Stimulated activated CD4-positive, alpha-beta T cell treated with anti-CD3 and anti-CD28 coated beads, TNF-alpha, amount 100 ng/mL, for 48 hours (primary cell): ENCODE results near the gene RPS3.
"Not testable (repeated sequence)": the region's sequence is repeated elsewhere in the genome, so short reads cannot be mapped to it uniquely, and the experiment has no call there.

ENCODE experiments used
- DNase-seq, 3 donors: peaks; one replicate each; pipeline ENCODE4 v3.0.0-alpha.2; 2020; ENCODE audit warnings: low read depth in 3 of 3

Gene RPS3

DNA sequence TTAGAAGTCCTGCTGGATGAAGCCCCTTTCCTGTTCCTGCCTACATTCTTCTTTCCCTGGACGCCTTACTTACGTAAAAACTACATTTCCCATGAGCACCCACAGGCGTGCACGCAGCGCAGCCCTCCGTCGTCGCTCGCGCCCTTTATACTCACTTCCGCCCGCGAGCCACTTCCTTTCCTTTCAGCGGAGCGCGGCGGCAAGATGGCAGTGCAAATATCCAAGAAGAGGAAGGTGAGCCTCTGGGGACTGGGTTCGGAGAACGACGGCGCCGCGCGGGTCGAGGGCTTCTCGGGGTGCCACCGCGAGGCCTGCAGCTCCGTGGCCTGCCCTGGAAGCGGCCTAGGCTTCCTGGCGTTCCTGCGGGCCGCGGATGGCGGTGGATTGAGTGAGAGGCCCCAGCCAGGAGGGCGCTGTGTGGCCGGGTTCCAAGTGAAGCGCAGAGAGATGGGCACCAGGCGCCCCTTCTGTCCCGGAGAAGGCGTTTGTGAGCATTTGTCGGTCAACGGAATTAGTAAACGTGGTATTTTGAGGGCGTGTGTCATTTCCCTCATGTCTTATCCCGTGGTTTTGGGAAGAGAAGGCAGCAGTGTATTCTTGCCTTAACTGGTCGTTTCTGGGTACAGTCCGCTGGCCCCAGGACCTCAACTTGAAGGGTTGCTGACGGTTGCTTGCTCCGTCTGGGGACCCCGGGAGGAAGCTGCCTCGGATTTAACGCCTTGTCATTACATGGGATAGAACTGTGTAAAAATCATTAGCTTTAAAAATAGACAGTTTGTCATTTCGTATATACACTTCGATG lies at the start of gene RPS3:
TSS of gene RPS3 (plus strand) at position 175 of the 802 bp plus-strand sequence. CDS start at position 205, 30 bp downstream.
- peak; percentile 81 to 84 (median 82) for DNase-seq

DNA sequence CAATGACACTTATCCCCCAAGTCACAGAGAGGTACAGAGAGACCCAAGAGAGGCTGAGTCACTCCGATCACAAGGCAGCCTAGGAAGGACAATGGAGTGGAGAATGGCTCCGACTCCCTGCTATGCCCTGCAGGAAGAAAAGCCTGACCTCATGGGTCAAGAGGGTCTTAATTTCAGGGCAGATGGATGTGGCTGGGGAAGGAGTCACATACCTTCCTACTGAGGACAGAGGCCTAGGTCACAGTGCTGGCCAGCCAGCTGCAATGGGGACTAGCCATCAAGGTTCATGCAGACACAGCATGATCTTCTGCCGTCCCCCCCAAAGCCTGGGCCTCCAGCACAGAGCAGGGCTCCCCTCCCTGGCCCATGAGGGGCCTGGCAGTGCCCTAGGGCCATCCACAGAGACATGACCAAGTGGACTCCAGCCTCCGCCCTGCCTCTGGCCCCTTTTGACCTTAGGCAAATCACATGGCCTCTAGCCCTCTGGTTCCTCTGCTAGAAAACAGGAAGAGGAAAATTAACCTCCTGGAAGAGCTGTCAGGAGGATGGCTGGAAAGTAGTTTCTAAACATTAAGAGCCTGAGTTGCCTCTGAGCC lies 49.7 kb upstream of the RPS3 start:
- no peak for DNase-seq

- DNase-seq: no peak
Measured at GRCh38 chr11:75350122-75350742, 49.1 kb upstream of the RPS3 start.

DNA sequence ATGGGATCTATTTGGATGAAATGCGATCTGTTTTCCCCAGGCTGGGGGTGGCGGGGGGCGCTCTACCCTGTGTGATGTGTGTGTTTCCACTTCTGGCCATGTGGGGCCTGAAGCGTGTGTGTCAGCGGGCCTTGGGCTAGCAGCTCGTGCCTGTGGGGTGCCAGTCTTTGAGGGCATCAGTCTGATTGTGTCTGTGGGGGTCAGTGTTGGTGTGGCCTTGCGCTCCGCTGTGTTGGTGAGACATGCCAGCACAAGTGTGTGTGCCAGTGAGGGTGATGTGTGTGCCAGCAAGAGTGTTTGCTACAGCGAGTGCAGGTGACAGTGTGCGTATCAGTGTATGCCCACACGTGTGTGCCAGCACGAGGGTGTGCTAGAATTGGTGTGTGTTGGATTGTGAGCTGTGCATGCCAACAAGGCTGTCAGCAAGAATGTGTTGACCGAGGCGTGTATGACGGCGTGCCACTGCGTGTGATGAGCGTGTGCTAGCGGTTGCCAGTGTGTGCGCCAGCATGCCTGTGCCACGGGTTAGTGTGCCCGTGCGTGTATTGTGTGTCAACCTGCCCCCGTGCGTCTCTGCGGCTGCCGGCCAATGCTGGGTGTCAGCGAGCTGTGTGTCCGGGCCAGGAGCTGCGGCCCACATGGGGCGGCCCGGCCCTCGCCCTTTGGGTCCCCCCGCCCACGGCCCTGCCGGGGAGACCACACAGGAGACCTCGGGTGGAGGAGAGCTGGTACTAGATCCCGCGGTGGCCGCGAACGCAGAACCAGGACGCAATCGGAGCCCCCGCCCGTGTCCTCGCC lies 48.4 kb upstream of the RPS3 start:
- DNase-seq: no peak

GRCh38 chr11:75351541-75351790 lies 47.9 kb upstream of the RPS3 start, which contains the start of gene ARRB1:
TSS of gene ARRB1 (minus strand) at chr11:75351661. CDS start at chr11:75351607, 54 bp downstream.
- no peak for DNase-seq

GRCh38 chr11:75351791-75352587 lies 47.3 kb upstream of the RPS3 start:
- peak in 1 of 3 donors; percentile 50 for DNase-seq

DNA sequence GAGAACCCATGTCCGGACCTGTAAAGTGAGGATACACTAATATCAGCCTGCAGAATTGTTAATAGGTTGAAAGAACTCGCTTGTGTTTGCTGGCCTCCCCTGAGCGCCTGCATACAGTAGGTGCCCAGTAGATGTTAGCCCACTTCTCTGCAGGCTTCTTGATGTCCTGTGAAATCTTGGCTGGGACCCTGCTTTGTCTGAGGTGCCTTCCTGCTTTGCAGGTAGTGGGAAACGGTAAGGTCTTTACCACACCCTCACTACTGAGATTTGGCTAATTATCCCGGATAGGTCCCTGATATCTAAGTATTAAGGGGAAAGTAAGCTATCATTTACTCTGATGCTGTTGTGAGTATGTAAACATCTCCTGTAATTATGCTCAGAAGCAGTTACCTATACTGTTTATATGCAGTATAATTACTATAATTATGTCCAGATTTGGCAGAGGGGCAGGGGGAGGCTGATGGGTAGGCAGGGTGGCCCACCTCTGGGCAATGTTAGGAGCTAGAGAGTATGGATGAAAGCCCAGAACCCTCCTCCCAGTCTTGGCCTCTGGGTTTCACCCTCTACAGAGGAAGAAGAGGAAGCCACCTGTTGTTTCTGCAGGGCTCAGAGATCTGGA lies 46.6 kb upstream of the RPS3 start:
- DNase-seq: no peak

GRCh38 chr11:75355051-75355450 lies 44.3 kb upstream of the RPS3 start:
- no peak for DNase-seq

- DNase-seq: no peak
Measured at GRCh38 chr11:75356613-75357012, 42.7 kb upstream of the RPS3 start.

DNA sequence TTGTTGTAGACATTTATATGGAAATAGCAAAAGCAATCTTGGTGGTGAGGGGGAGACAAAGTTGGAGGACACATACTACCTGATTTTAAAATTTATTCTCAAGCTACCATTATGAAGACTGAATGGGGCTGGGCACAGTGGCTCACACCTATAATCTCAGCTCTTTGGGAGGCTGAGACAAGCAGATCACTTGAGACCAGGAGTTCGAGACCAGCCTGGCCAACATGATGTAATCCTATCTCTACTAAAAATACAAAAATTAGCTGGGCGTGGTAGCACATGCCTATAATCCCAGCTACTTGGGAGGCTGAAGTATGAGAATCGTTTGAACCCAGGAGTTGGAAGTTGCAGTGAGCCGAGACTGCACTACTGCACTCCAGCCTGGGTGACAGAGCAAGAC lies 37.0 kb upstream of the RPS3 start:
- DNase-seq: not testable (repeated sequence)

GRCh38 chr11:75365711-75366181 lies 33.6 kb upstream of the RPS3 start:
- DNase-seq: no peak

DNA sequence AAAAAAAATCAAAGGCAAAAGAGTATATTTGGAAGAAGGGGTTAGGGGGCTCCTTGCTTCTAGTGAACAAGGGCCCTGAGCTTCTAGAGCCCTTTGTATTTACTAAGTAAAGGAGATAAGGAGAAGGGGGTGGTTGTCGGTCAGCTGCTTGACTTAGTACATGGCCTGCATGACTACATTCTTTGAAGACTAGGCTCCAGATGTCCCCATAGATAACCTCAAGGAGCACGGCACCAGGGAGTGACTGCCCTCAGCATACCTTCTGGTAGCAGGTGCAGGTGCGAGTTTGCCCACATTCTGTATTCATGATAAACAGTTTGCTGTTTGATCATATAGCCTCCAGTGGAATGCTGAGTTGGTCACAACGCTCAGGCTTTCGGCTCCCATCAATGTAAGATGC lies 32.5 kb upstream of the RPS3 start:
- not testable (repeated sequence) for DNase-seq

- no peak for DNase-seq
Measured at GRCh38 chr11:75369560-75370255, 29.6 kb upstream of the RPS3 start.

GRCh38 chr11:75371949-75372876 lies 27.1 kb upstream of the RPS3 start:
- DNase-seq: no peak

GRCh38 chr11:75373201-75373600 lies 26.1 kb upstream of the RPS3 start:
- DNase-seq: no peak

DNA sequence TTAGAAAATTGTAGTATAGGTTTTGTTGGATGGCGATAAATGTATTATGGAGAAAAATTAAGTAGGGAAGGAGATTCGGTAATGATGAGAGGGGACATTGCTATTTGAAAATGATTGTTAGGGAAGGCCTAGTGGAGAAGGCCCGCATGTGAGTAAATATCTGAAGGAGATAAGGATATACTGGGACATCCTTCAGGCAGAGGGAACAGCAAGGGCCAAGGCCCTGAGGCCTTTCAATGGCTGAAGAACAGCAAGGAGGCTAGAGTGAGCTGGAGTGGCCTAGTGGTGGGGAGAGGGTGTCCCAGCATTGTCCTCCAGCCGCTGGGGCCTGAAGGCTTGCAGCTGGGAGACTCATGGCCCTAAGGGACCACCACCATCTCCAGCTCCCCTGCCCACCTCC lies 24.7 kb upstream of the RPS3 start:
- DNase-seq: no peak

- no peak for DNase-seq
Measured at GRCh38 chr11:75375626-75376025, 23.7 kb upstream of the RPS3 start.

DNA sequence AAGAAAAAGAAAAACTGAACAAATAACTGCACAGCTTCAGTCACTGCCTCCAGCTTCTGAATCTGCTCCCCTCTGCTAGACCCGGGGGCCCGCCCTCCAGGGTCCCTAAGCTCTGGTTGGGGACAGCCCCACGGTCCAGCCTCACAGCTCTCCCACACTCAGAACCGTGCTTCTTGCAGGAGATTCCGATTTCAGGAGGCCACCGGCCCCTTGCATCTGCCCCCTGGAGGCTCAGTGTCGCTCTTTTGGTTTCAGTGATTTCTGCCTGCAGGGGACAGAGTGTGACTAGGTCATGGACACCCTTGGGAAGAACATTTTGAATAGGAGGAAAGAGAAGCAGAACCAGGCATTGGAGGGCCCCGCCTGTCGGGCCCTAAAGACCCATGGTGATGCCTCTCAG lies 23.1 kb upstream of the RPS3 start:
- no peak for DNase-seq

- DNase-seq: not testable (repeated sequence)
Measured at GRCh38 chr11:75378776-75379175, 20.5 kb upstream of the RPS3 start.
